Right ventricle myocardium superior (tissue), 1 donor: ENCODE results near the gene MAML3. TPM values are rescaled to one million over a fixed set of nuclear protein-coding genes. Genes with fewer than 3 reads are reported as not detected.

Experiments used
- ATAC-seq: fragments of 200-7000 bp; cut with Tn5 transposase; one replicate; pipeline ENCODE4 v1.9.1; 2020; ENCODE audit warnings: mild to moderate bottlenecking; ENCODE audit not compliant: poor library complexity
- DNase-seq: peaks from one replicate; pipeline ENCODE4 v3.0.0-alpha.2; 2020
- intact Hi-C: fragments of 100-400 bp; cut with DNase I; formaldehyde crosslinking; loops from one replicate; pipeline ENCODE4 v1.11.2; 2022
- total RNA-seq: library from RNA; stranded (reverse); fragmentation: NEBNext Ultra II Directional; extraction: Animal tissue kit (Norgen Biotek cat#: 25700); gene quantifications from one replicate; pipeline ENCODE4 v1.2.1, GENCODE V29; 2021
- donor health status: DM: no; HTN: yes; CAD: no; lungs with severe emphysema.

The MAML3 gene
- total RNA-seq, 1 donor from 2014 or later = 2.4 TPM

- DNase-seq = peak; percentile 77
- peak; percentile 66 for ATAC-seq
- intact Hi-C loops = no loop called here
Measured at GRCh38 chr4:140135529-140136088, 18.4 kb downstream of the MAML3 start.

DNA sequence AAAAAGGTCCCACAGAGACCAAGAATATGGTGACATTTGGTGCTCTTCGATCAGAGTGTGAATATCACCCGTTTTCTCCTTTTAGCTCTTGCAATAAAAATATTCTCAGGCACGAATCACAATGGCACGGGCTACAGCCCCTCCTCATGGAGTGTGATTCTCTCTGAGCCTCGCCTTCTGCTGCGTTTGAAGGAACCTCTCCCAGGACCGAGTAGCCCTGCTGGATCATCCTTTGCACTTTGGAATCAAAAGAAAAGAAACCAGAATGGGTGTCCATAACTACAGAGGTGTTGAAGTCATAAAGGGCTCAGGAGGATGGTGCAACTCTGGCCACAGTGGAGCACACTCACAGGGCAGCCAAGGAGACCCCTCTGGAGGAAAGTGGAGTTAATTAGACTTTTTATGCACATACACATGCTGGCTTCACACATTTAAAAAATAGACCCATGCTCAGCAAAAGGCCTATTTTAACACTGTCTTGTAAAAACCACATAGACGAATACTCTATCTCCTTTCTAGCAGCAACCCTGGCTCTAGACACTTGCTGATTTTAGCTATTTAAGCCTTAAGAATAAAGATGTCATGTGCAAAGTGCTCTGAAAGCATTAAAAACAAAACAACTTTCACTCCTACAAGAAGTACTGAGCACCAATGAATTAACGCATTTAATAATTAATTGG, 19.1 kb downstream of the MAML3 start:
- ATAC-seq = no peak
- DNase-seq = no peak
- intact Hi-C loops = no loop called here

GRCh38 chr4:140133576-140133975, 20.4 kb downstream of the MAML3 start:
- no peak for DNase-seq
- intact Hi-C loops = no loop called here
- ATAC-seq = no peak

DNA sequence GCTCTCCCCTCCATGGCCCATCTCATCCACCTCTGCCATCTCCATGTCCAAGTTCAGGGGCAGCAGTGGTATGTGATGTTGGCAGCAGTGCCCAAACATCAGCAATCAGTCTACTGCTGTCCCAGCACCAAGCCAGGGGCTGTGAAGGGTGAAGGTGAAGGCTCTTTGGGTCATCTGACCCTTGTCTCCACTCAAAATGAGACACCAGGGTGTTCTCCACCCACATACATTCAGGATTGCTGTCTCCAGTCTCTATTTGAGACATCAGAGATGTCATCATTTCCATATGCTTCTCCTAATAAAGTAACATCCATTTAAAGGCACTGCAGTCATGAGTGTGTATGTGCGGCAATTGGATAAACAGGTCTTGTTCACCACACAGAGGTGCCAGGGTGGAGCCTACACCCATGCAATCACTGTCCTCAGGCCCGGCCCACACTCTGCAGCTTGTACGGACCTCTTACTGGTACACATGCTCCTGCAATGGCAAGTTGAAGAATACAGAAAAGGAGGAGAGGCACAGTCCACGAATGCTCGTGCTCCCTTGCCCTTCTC, 22.2 kb downstream of the MAML3 start:
- intact Hi-C loops = no loop called here
- DNase-seq (no peak), ATAC-seq (no peak)

GRCh38 chr4:140130677-140131076, 23.3 kb downstream of the MAML3 start:
- intact Hi-C loops = no loop called here
- DNase-seq (no peak), ATAC-seq (no peak)

- no peak for DNase-seq
- no peak for ATAC-seq
- intact Hi-C loops = no loop called here
Measured at GRCh38 chr4:140127422-140127821, 26.6 kb downstream of the MAML3 start.

- intact Hi-C loops = no loop called here
- DNase-seq (no peak), ATAC-seq (no peak)
Measured at GRCh38 chr4:140126261-140126660, 27.7 kb downstream of the MAML3 start.

DNA sequence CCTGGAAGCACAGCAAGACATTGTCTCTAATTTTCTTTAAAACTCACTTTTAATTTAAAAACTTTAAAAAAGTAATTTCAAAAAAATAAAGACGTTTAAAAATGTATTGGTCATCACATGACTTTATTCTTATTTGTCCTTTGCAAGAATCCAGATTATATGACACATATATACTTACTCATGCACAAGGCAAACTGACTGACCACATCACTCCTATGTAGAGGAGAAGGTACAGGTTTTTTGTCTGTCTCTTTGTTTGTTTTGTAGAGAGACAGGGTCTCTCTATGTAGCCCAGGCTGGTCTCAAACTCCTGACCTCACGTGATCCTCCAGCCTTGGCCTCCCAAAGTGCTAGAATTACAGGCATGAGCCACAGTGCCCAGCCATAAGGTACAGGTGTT, 28.6 kb downstream of the MAML3 start:
- no peak for ATAC-seq
- DNase-seq = no peak
- intact Hi-C loops = no loop called here

GRCh38 chr4:140123666-140124377, 30.2 kb downstream of the MAML3 start:
- intact Hi-C loops = no loop called here
- DNase-seq (no peak), ATAC-seq (no peak)

GRCh38 chr4:140122891-140123290, 31.1 kb downstream of the MAML3 start:
- DNase-seq (no peak), ATAC-seq (no peak)
- intact Hi-C loops = no loop called here

GRCh38 chr4:140121646-140122045, 32.3 kb downstream of the MAML3 start:
- ATAC-seq = no peak
- intact Hi-C loops = no loop called here
- DNase-seq = no peak

DNA sequence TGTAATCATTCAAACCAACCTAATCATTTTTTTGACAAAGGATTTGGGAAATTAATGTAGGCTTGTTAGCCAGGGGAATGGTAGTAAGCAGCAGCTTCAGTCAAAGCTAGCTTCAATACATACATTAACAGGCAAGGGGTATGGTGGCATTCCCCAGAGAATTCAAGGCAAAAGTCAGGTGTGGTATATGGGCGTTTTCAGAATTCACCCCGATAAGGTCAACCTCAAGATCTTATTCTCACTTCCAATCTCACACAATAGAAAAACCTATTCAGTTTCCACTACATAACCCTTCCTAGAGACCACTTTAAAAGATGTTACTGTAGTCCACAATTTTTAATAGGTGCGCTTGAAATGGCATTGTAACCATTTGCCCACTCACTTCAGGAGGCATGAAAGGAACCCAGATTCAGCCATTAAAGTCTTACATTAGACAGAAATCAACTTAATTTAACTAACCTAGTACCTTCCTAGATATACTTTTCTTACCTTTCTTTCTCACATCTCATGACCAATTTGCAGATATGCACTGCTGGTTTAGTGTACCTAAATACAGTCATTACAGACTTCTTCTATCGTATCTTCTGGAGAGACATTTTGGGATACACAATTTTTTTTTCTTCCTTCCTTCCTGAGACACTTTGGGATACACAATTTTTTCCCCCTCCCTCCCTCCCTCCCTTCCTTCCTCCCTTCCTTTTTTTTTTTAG, 34.9 kb downstream of the MAML3 start:
- DNase-seq (no peak), ATAC-seq (no peak)
- intact Hi-C loops = no loop called here

DNA sequence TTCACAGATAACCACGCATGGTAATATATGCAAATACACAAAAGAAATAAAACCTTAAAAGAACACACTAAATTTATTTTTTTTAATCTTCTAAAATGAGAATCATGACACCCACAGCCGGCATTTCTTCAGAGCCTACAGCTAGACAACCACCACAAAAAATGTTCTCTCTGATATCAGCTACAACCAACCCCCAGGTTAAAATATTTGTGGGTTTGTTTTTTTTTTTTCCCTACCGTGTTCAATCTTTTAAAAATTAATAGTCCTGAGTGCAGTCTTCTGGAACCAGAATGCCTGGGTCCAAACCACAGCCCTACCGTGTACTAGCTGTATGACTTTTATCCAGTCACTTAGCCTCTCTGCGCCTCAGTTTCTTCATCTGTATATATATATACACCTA, 36.0 kb downstream of the MAML3 start:
- intact Hi-C loops = no loop called here
- no peak for DNase-seq
- ATAC-seq = no peak

- no peak for ATAC-seq
- intact Hi-C loops = no loop called here
- no peak for DNase-seq
Measured at GRCh38 chr4:140116442-140117104, 37.4 kb downstream of the MAML3 start.

- ATAC-seq = no peak
- intact Hi-C loops = no loop called here
- DNase-seq = no peak
Measured at GRCh38 chr4:140115140-140115539, 38.8 kb downstream of the MAML3 start.

- intact Hi-C loops = no loop called here
- no peak for DNase-seq
- ATAC-seq = no peak
Measured at GRCh38 chr4:140113653-140114052, 40.3 kb downstream of the MAML3 start.

GRCh38 chr4:140112576-140112975, 41.4 kb downstream of the MAML3 start:
- no peak for ATAC-seq
- intact Hi-C loops = no loop called here

GRCh38 chr4:140111256-140111655, 42.7 kb downstream of the MAML3 start:
- DNase-seq (no peak), ATAC-seq (no peak)
- intact Hi-C loops = no loop called here

More at GRCh38 chr4:140112576-140112975, 41.4 kb downstream of the MAML3 start:
- no peak for DNase-seq
